GM23338 (cell line): ENCODE results near the gene CDON. TPM values are rescaled to one million over a fixed set of nuclear protein-coding genes. Genes with fewer than 3 reads are reported as not detected.

Experiments
- ATAC-seq: fragments of 200-7000 bp; cut with Tn5 transposase; 3 replicates; pipeline ENCODE4 v1.9.1; 2020
- DNase-seq: peaks from one replicate; pipeline ENCODE4 v3.0.0-alpha.2; 2015; ENCODE audit warnings: low spot score
- H2AFZ ChIP-seq: fragments of 200-600 bp; sonication (generic); 2 replicates; pipeline ENCODE4 v1.8.0; 2016; ENCODE audit warnings: antibody characterized with exemption, mild to moderate bottlenecking, moderate library complexity
- H3F3A ChIP-seq: fragments of 200-600 bp; sonication (generic); replicated peaks from 2 replicates; pipeline ENCODE4 v1.8.0; 2017; ENCODE audit warnings: antibody characterized with exemption, mixed run types, low read depth
- H3K27ac ChIP-seq: fragments of 200-600 bp; sonication (generic); 2 replicates; pipeline ENCODE4 v1.6.1; 2016; ENCODE audit warnings: low read depth
- H3K27me3 ChIP-seq: fragments of 200-600 bp; sonication (generic); 2 replicates; pipeline ENCODE4 v1.8.0; 2016; ENCODE audit warnings: mild to moderate bottlenecking, mixed run types, moderate library complexity; ENCODE audit not compliant: insufficient read depth
- H3K36me3 ChIP-seq: fragments of 200-600 bp; sonication (generic); 2 replicates; pipeline ENCODE4 v1.8.0; 2016; ENCODE audit warnings: mild to moderate bottlenecking; ENCODE audit not compliant: insufficient read depth
- H3K4me1 ChIP-seq: fragments of 200-600 bp; sonication (generic); 2 replicates; pipeline ENCODE4 v1.8.0; 2016; ENCODE audit warnings: mild to moderate bottlenecking, moderate library complexity; ENCODE audit not compliant: insufficient read depth
- H3K4me2 ChIP-seq: fragments of 200-600 bp; sonication (generic); 2 replicates; pipeline ENCODE4 v1.7.1; 2017; ENCODE audit warnings: mixed run types
- H3K4me3 ChIP-seq: fragments of 200-600 bp; sonication (generic); 2 replicates; pipeline ENCODE4 v1.6.1; 2016; ENCODE audit warnings: mixed run types
- H3K79me2 ChIP-seq: fragments of 200-600 bp; sonication (generic); replicated peaks from 2 replicates; pipeline ENCODE4 v1.8.0; 2017; ENCODE audit warnings: mild to moderate bottlenecking; ENCODE audit not compliant: insufficient read depth
- H3K9me2 ChIP-seq: fragments of 200-600 bp; sonication (generic); 2 replicates; pipeline ENCODE4 v1.8.0; 2017; ENCODE audit not compliant: insufficient read depth
- H4K20me1 ChIP-seq: fragments of 200-600 bp; sonication (generic); replicated peaks from 2 replicates; pipeline ENCODE4 v1.8.0; 2017; ENCODE audit warnings: mild to moderate bottlenecking; ENCODE audit not compliant: insufficient read depth
- H3K27ac Mint-ChIP-seq: 2 replicates; pipeline ENCODE4 v1.8.0; 2020; ENCODE audit warnings: inconsistent platforms, mild to moderate bottlenecking, moderate library complexity, mixed read lengths
- H3K27me3 Mint-ChIP-seq: 3 replicates; pipeline ENCODE4 v1.8.0; 2022; ENCODE audit warnings: low read depth, mild to moderate bottlenecking, moderate library complexity, mixed read lengths, inconsistent platforms; ENCODE audit not compliant: insufficient read depth, poor library complexity
- H3K36me3 Mint-ChIP-seq: 3 replicates; pipeline ENCODE4 v1.8.0; 2021; ENCODE audit warnings: low read depth, mild to moderate bottlenecking, inconsistent platforms, moderate library complexity, mixed read lengths
- H3K4me1 Mint-ChIP-seq: 3 replicates; pipeline ENCODE4 v1.8.0; 2020; ENCODE audit warnings: mild to moderate bottlenecking, inconsistent platforms, mixed read lengths
- H3K4me3 Mint-ChIP-seq: 3 replicates; pipeline ENCODE4 v1.8.0; 2021; ENCODE audit warnings: moderate library complexity, mild to moderate bottlenecking, inconsistent platforms, mixed read lengths
- H3K9me3 Mint-ChIP-seq: 3 replicates; pipeline ENCODE4 v1.8.0; 2020; ENCODE audit warnings: moderate library complexity, mild to moderate bottlenecking, inconsistent platforms, mixed read lengths
- CTCF ChIP-seq, 2 experiments: fragments of 200-600 bp in 1 of 2; sonication (generic) in 1 of 2; conservative IDR thresholded peaks; 2 replicates each; pipeline versions ENCODE4 v1.5.1 to v1.6.1; 2016 to 2017; ENCODE audit warnings: antibody characterized with exemption in 2 of 2, low read depth in 2 of 2, mild to moderate bottlenecking in 2 of 2, moderate library complexity in 1 of 2
- ETS1 ChIP-seq: IDR thresholded peaks from 2 replicates; pipeline ENCODE4 v1.6.1; 2016; ENCODE audit warnings: antibody characterized with exemption
- EZH2phosphoT487 ChIP-seq: fragments of 200-600 bp; sonication (generic); IDR thresholded peaks from one replicate; pipeline ENCODE4 v1.8.1; 2018; ENCODE audit warnings: antibody characterized with exemption; ENCODE audit not compliant: unreplicated experiment
- REST ChIP-seq: IDR thresholded peaks from one replicate; pipeline ENCODE4 v1.6.1; 2018; ENCODE audit warnings: antibody characterized with exemption; ENCODE audit not compliant: unreplicated experiment
- ZNF114 ChIP-seq: fragments of 250-450 bp; sonication (Bioruptor Pico); IDR thresholded peaks from 2 replicates; pipeline ENCODE4 v1.5.0; 2020; ENCODE audit warnings: mild to moderate bottlenecking, moderate library complexity
- ZNF331 ChIP-seq: fragments of 250-450 bp; sonication (Bioruptor Pico); IDR thresholded peaks from 2 replicates; pipeline ENCODE4 v1.5.0; 2020; ENCODE audit warnings: low read depth, mild to moderate bottlenecking, moderate library complexity
- polyA plus RNA-seq: library from polyadenylated mRNA; unstranded; fragments of >200 nt; fragmentation: Nextera tagmentation; extraction: Ambion mirVana; gene quantifications from 2 replicates; pipeline ENCODE4 v1.2.1, GENCODE V29; 2016
- total RNA-seq: library from RNA; depleted of rRNA; stranded (reverse); fragments of >200 nt; shearing (Covaris generic); gene quantifications from 2 replicates; pipeline ENCODE4 v1.2.3, GENCODE V29; 2014

The CDON gene
- total and polyA plus RNA-seq, 2 experiments from 2014 or later = 4.1 to 35.5 TPM

- Histone ChIP-seq H3F3A (no peaks in the 10 kb centered on the region), H3K27ac (no peak overlapping the region), H3K4me3 (peak overlapping the region; percentile 67), H3K4me2 (peak overlapping the region; percentile 91), H3K4me1 (peaks cover 17% of the 10 kb centered on the region; the same call in 1 of the 2 replicates), H3K36me3 (no peaks in the 10 kb centered on the region), H3K27me3 (no peaks in the 10 kb centered on the region), H3K9me2 (peaks cover 8% of the 10 kb centered on the region; the same call in 1 of the 2 replicates), H3K79me2 (peaks cover 41% of the 10 kb centered on the region), H2AFZ (peak overlapping the region; percentile 80), H4K20me1 (peaks cover 5% of the 10 kb centered on the region; the same call in 1 of the 2 replicates)
- no peak overlapping the region; the same call in 1 of the 2 replicates for H3K27ac Mint-ChIP-seq
- no peaks in the 10 kb centered on the region for H3K36me3 Mint-ChIP-seq
- ATAC-seq (peak; percentile 64), DNase-seq (peak; percentile 87)
- H3K4me1 Mint-ChIP-seq = peaks cover 37% of the 10 kb centered on the region
- TF ChIP-seq CTCF (conservative IDR thresholded peaks at IDR 0.05; ENCODE audit: low read depth in 2 of 2) (peak; percentile 72 to 78), EZH2phosphoT487 (no peak)
- peak overlapping the region; percentile 81 for H3K4me3 Mint-ChIP-seq
- H3K9me3 Mint-ChIP-seq = no peaks in the 10 kb centered on the region
- peaks cover 3% of the 10 kb centered on the region for H3K27me3 Mint-ChIP-seq
Observed at GRCh38 chr11:126061707-126062678, 673 bp downstream of the CDON start.

- no peak overlapping the region for H3K4me3 ChIP-seq
- no peak for ATAC-seq
- Mint-ChIP-seq H3K27ac (no peak overlapping the region), H3K36me3 (no peaks in the 10 kb centered on the region), H3K4me3 (peak overlapping the region; percentile 15; the same call in 2 of the 3 replicates), H3K9me3 (no peaks in the 10 kb centered on the region), H3K4me1 (peaks cover 37% of the 10 kb centered on the region), H3K27me3 (peaks cover 3% of the 10 kb centered on the region)
- peaks cover 48% of the 10 kb centered on the region for H3K79me2 ChIP-seq
- DNase-seq = no peak
- H3K27ac ChIP-seq = no peak overlapping the region
- H3K27me3 ChIP-seq = no peaks in the 10 kb centered on the region
- peaks cover 6% of the 10 kb centered on the region; the same call in 1 of the 2 replicates for H3K9me2 ChIP-seq
- no peak overlapping the region for H2AFZ ChIP-seq
- H3K4me1 ChIP-seq = peaks cover 17% of the 10 kb centered on the region; the same call in 1 of the 2 replicates
- no peaks in the 10 kb centered on the region for H3K36me3 ChIP-seq
- H3F3A ChIP-seq = no peaks in the 10 kb centered on the region
- H4K20me1 ChIP-seq = peaks cover 5% of the 10 kb centered on the region; the same call in 1 of the 2 replicates
- H3K4me2 ChIP-seq = peak overlapping the region; percentile 91; the same call in 1 of the 2 replicates
- TF ChIP-seq CTCF (conservative IDR thresholded peaks at IDR 0.05; ENCODE audit: low read depth in 2 of 2) (no peak), ETS1 (no peak), ZNF114 (CRISPR knock-in tag) (no peak), EZH2phosphoT487 (no peak), ZNF331 (CRISPR knock-in tag) (no peak), REST (no peak)
Observed at GRCh38 chr11:126060757-126061171, 1.9 kb downstream of the CDON start.
